Neural crest cell (in vitro differentiated cells): Measurements from ENCODE around the gene RGS19. TPM values are rescaled to one million over a fixed set of nuclear protein-coding genes. Genes with fewer than 3 reads are reported as not detected.

Experiments used
- DNase-seq: peaks from one replicate; pipeline ENCODE4 v3.0.0; 2021; ENCODE audit warnings: low read depth, mixed read lengths, low spot score
- H3K27ac Mint-ChIP-seq: one replicate; pipeline ENCODE4 v1.8.0; 2021; ENCODE audit warnings: mild to moderate bottlenecking, mixed read lengths; ENCODE audit not compliant: unreplicated experiment
- H3K27me3 Mint-ChIP-seq: 2 replicates; pipeline ENCODE4 v1.8.0; 2021; ENCODE audit warnings: low read depth, mild to moderate bottlenecking, mixed read lengths
- H3K36me3 Mint-ChIP-seq: 2 replicates; pipeline ENCODE4 v1.8.0; 2021; ENCODE audit warnings: low read depth, mild to moderate bottlenecking, mixed read lengths
- H3K4me1 Mint-ChIP-seq: 2 replicates; pipeline ENCODE4 v1.8.0; 2021; ENCODE audit warnings: mixed read lengths
- H3K4me3 Mint-ChIP-seq: one replicate; pipeline ENCODE4 v1.8.0; 2021; ENCODE audit warnings: mild to moderate bottlenecking, mixed read lengths
- H3K9me3 Mint-ChIP-seq: 2 replicates; pipeline ENCODE4 v1.8.0; 2021; ENCODE audit warnings: mixed read lengths
- CTCF ChIP-seq: fragments of 200-600 bp; sonication (generic); conservative IDR thresholded peaks from 2 replicates; pipeline ENCODE4 v1.5.0; 2021; ENCODE audit warnings: antibody characterized with exemption, mild to moderate bottlenecking
- total RNA-seq: library from RNA; stranded (reverse); gene quantifications from 2 replicates; pipeline ENCODE4 v1.2.1, GENCODE V29; 2021

The RGS19 gene
- total RNA-seq, 1 donor from 2014 or later = 11.7 TPM

DNA sequence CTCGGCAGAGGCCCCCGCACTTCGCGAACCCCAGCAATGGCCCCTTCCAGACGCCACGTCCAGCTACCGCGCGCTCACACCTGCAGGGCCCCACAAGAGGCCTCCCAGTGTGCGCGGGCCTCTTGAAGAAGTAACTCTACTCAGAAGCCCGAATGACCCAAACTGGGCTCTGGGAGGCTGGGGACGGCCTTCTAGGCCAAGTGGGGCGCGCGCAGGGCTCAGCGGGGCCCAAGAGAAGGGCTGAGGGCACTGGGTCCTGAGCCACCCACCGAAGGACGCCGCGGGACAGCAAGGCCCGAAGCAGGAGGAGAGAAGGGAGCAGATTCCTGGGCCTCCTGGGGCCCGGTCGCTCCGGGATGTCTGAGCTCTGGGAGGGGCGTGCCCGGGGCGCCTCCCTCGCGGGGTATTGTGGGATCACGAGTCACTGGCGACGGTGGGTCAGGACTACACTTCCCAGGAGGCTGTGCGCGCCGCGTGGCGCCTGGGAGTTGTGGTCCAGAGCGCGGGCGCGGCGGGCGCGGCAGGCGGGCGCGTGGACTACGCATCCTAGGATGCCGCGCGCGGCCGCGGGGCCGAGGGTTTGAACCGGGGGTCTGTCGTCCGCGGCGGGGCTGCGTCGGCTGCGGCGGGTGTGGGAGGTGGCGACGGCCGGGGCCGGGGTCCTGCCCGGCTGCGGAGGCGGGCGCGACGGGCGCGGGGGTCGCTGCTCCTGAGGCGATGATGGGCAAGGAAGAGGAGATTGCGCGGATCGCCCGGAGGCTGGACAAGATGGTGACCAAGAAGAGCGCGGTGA, 16.5 kb downstream of the RGS19 start, which contains the start of gene TCEA2:
TCEA2 (plus strand) TSS at position 603 of the 793 bp plus-strand sequence; CDS start at position 718, 115 bp downstream.
- H3K4me3 Mint-ChIP-seq = peak within 1 kb of the TSS; percentile 96
- peak within 1 kb of the TSS; percentile 96 for H3K27ac Mint-ChIP-seq
- H3K27me3 Mint-ChIP-seq = peaks cover 2% of the 10 kb centered on the region
- peak; percentile 91 for DNase-seq
- H3K4me1 Mint-ChIP-seq = peaks cover 24% of the 10 kb centered on the region
- H3K36me3 Mint-ChIP-seq = no peaks in the 10 kb centered on the region
- no peaks in the 10 kb centered on the region for H3K9me3 Mint-ChIP-seq
- no peak for TF ChIP-seq CTCF

GRCh38 chr20:64062276-64062595, 17.1 kb downstream of the RGS19 start:
- peak overlapping the region; percentile 96 for H3K4me3 Mint-ChIP-seq
- H3K27ac Mint-ChIP-seq = no peak overlapping the region

DNA sequence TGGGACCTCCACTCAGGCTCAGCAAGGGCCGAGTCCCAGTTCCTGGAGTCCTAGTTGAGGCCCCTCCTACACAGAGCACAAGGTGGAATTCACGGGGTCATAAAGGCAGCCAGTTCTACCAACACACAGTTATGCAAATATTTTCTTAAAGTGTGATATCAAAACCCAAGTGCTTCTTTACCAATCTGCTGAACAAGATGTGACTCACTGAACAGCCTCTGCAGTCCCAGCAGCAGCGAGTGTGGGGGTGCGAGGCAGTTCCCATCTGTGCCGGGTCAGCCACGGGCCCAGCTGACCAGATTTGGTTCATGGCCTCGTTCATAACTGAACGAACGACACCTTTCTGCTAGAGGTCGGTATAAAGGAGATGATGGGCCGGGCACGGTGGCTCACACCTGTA, 20.8 kb downstream of the RGS19 start:
- no peaks in the 10 kb centered on the region for H3K36me3 Mint-ChIP-seq
- H3K4me1 Mint-ChIP-seq = peaks cover 11% of the 10 kb centered on the region
- no peak overlapping the region for H3K27ac Mint-ChIP-seq
- no peak overlapping the region for H3K4me3 Mint-ChIP-seq
- TF ChIP-seq CTCF = no peak
- H3K9me3 Mint-ChIP-seq = no peaks in the 10 kb centered on the region
- no peak for DNase-seq
- peaks cover 9% of the 10 kb centered on the region for H3K27me3 Mint-ChIP-seq

More at GRCh38 chr20:64062276-64062595, 17.1 kb downstream of the RGS19 start:
- H3K4me1 Mint-ChIP-seq = peaks cover 24% of the 10 kb centered on the region
- H3K27me3 Mint-ChIP-seq = peaks cover 2% of the 10 kb centered on the region
- H3K9me3 Mint-ChIP-seq = no peaks in the 10 kb centered on the region
- DNase-seq = no peak
- no peaks in the 10 kb centered on the region for H3K36me3 Mint-ChIP-seq
- TF ChIP-seq CTCF = no peak

DNA sequence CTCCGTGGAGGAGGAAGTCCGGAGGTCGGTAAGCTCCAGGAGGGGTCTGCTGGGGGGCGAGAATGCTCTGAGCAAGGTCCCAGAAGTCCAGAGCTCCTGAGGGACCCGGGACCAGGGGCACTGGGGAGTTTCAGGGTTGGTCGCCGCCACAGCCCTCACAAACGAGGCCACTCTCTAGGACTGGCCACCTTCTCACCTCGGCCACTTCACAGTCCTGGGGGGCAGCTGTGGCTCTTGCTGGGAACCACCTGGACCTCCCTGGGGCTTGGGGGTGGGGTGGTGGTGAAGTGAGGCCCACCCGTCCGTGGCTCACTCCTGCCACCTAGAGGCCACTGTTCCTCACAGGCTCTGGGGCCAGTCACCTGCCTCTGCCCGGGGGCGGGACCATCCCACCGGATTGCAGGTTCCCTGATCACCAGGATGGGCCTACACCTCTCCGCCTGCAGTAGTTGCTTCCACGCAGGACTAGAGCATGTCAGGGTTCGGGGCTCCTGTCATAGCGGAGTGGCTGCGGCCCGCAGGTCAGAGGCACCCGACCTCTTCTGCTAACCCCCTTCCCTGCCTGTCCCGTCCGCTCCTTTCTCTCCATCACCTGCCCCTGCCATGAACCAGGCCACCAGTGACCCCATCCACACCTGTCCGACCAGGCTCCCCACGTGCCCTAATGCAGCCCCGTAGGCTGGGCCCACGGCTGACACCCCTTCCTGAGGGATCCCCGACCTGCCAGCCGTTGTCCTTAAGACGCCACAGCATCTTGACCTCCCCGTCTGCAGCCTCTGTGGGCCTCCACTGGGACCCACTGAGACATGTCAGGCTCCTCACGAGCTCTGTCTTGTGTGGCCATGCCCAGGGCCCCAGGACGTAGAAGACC, 21.5 kb downstream of the RGS19 start:
- Mint-ChIP-seq H3K36me3 (no peaks in the 10 kb centered on the region), H3K4me1 (peaks cover 11% of the 10 kb centered on the region), H3K4me3 (peak overlapping the region; percentile 64), H3K9me3 (no peaks in the 10 kb centered on the region), H3K27ac (peak overlapping the region; percentile 19), H3K27me3 (peaks cover 14% of the 10 kb centered on the region)
- DNase-seq = peak; percentile 83
- TF ChIP-seq CTCF = peak; percentile 86

DNA sequence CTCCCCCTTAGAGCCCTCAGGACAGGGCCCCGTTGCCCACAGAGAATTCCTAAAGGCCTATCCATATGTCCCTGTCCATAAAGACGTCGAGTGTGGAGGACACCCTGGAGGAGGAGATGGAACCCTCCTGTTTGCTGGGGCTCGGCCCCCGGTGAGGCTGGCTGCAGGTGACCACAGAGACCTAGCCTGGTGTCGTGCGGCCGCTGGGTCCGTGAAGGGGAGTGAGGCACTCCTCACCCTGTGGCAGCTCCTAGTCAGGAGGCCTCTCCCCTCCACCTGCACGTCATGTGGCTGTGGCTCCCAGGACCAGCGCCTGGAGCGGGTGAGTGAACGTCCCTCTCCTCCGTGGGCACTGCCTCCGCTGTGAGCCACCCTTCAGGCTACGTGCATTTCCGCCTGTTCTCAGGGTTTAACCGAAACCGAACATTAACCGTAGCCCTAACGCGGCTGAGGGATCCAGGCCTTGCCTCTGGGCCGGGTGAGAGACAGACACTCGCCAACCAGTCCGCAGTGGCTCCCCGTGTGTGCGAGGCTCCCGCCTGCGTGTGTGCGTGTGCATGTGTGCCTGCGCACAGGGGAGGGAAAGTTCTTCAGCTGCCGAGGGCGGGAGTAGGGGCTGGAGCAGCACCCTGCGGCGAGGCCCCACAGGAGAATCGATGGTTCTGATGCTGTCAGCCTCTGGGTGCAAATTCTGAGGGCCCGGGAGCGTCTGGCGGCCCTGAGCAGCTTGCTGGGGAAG, 22.3 kb downstream of the RGS19 start:
- H3K9me3 Mint-ChIP-seq = no peaks in the 10 kb centered on the region
- peak overlapping the region; percentile 19 for H3K27ac Mint-ChIP-seq
- DNase-seq = no peak
- H3K27me3 Mint-ChIP-seq = peaks cover 18% of the 10 kb centered on the region
- TF ChIP-seq CTCF = no peak
- H3K36me3 Mint-ChIP-seq = no peaks in the 10 kb centered on the region
- no peak overlapping the region for H3K4me3 Mint-ChIP-seq
- peaks cover 7% of the 10 kb centered on the region for H3K4me1 Mint-ChIP-seq
